SK-N-SH (cell line): Measurements from ENCODE around the gene BMP7. TPM values are rescaled to one million over a fixed set of nuclear protein-coding genes. Genes with fewer than 3 reads are reported as not detected.

Experiments
- CTCF ChIA-PET: fragments of 300-600, 350-600 bp; formaldehyde crosslinking; extraction: SDS; loops from one replicate; lab custom pipeline; 2021; lab: Yijun Ruan, JAX
- POLR2A ChIA-PET: fragments of 350-600 bp; sonication (Branson Sonifier 250); formaldehyde crosslinking; extraction: SDS; loops from one replicate; lab custom pipeline; 2020; ENCODE audit warnings: antibody characterized with exemption, inconsistent platforms; lab: Yijun Ruan, JAX
- DNase-seq: peaks from one replicate; pipeline ENCODE4 v3.0.0; 2012
- H2AFZ ChIP-seq: fragments of 200-600 bp; sonication (generic); 2 replicates; pipeline ENCODE4 v1.8.1; 2016; ENCODE audit warnings: antibody characterized with exemption, mild to moderate bottlenecking, low read depth
- H3F3A ChIP-seq: fragments of 200-600 bp; sonication (generic); replicated peaks from 2 replicates; pipeline ENCODE3; 2016; ENCODE audit warnings: antibody characterized with exemption, mild to moderate bottlenecking; ENCODE audit not compliant: insufficient read depth
- H3K27ac ChIP-seq, 2 experiments: fragments of 200-500 bp in 1 of 2; fragments of 200-600 bp in 1 of 2; sonication (Bioruptor generic) in 1 of 2; sonication (generic), shearing (Covaris generic) in 1 of 2; 2 replicates each; pipeline versions ENCODE4 v1.5.1 to v1.6.1; 2014 to 2016; ENCODE audit warnings: low read depth in 2 of 2, inconsistent platforms in 1 of 2, low read length in 1 of 2, mild to moderate bottlenecking in 1 of 2, mixed read lengths in 1 of 2
- H3K27me3 ChIP-seq: fragments of 200-600 bp; sonication (generic), shearing (Covaris generic); 2 replicates; pipeline ENCODE4 v1.6.1; 2016; ENCODE audit warnings: mixed run types; ENCODE audit not compliant: insufficient read depth
- H3K36me3 ChIP-seq, 2 experiments: fragments of 200-500 bp in 1 of 2; fragments of 200-600 bp in 1 of 2; sonication (Bioruptor generic) in 1 of 2; sonication (generic) in 1 of 2; replicated peaks in 1 of 2; 2 replicates each; pipeline versions ENCODE3 to v1.5.1; 2014 to 2016; ENCODE audit warnings: low read length in 1 of 2, mild to moderate bottlenecking in 1 of 2; ENCODE audit not compliant: insufficient read depth in 2 of 2, control insufficient read depth in 1 of 2
- H3K4me1 ChIP-seq, 2 experiments: fragments of 200-500 bp in 1 of 2; fragments of 200-600 bp in 1 of 2; sonication (Bioruptor generic) in 1 of 2; sonication (generic), shearing (Covaris generic) in 1 of 2; 2 replicates each; pipeline versions ENCODE4 v1.5.1 to v1.6.1; 2014 to 2016; ENCODE audit warnings: low read depth in 1 of 2, low read length in 1 of 2, mixed run types in 1 of 2; ENCODE audit not compliant: insufficient read depth in 2 of 2, control insufficient read depth in 1 of 2
- H3K4me2 ChIP-seq: fragments of 200-600 bp; sonication (generic), shearing (Covaris generic); 2 replicates; pipeline ENCODE4 v1.6.1; 2017; ENCODE audit warnings: mixed run types
- H3K4me3 ChIP-seq, 2 experiments: fragments of 200-500 bp in 1 of 2; fragments of 200-600 bp in 1 of 2; sonication (Bioruptor generic) in 1 of 2; sonication (generic), shearing (Covaris generic) in 1 of 2; 2 replicates each; pipeline versions ENCODE4 v1.5.1 to v1.8.1; 2014 to 2016; ENCODE audit warnings: low read depth in 2 of 2, inconsistent platforms in 1 of 2, low read length in 1 of 2, mild to moderate bottlenecking in 1 of 2, mixed read lengths in 1 of 2, moderate library complexity in 1 of 2
- H3K79me2 ChIP-seq: fragments of 200-600 bp; sonication (generic); 2 replicates; pipeline ENCODE4 v1.8.1; 2017; ENCODE audit warnings: mild to moderate bottlenecking; ENCODE audit not compliant: insufficient read depth
- H3K9ac ChIP-seq: fragments of 200-600 bp; sonication (generic); 2 replicates; pipeline ENCODE4 v1.6.1; 2017; ENCODE audit warnings: mixed run types
- H3K9me2 ChIP-seq: fragments of 200-600 bp; sonication (generic); 2 replicates; pipeline ENCODE4 v1.6.1; 2017; ENCODE audit warnings: mixed run types
- H3K9me3 ChIP-seq: fragments of 200-600 bp; sonication (generic); 2 replicates; pipeline ENCODE4 v1.6.1; 2017; ENCODE audit warnings: mixed run types, mild to moderate bottlenecking, moderate library complexity
- H4K20me1 ChIP-seq: fragments of 200-600 bp; sonication (generic); 2 replicates; pipeline ENCODE4 v1.6.1; 2017; ENCODE audit warnings: mild to moderate bottlenecking, mixed run types; ENCODE audit not compliant: insufficient read depth
- CHD2 ChIP-seq: fragments of 150-350 bp; IDR thresholded peaks from 2 replicates; pipeline ENCODE4 v1.6.1; 2018; ENCODE audit warnings: low read length; ENCODE audit not compliant: partially characterized antibody
- EP300 ChIP-seq, 2 experiments: IDR thresholded peaks; 2 replicates each; pipeline versions ENCODE4 v1.4.0 to v1.6.1; 2012; ENCODE audit warnings: borderline replicate concordance in 1 of 2, low read depth in 1 of 2, low read length in 1 of 2
- GABPA ChIP-seq: IDR thresholded peaks from 2 replicates; pipeline ENCODE4 v1.4.0; 2012; ENCODE audit warnings: low read depth, mild to moderate bottlenecking
- GATA2 ChIP-seq: sonication (generic); formaldehyde crosslinking; IDR thresholded peaks from 2 replicates; pipeline ENCODE4 v1.5.0; 2020; ENCODE audit warnings: mild to moderate bottlenecking, missing genetic modification reagents
- NRF1 ChIP-seq: IDR thresholded peaks from 2 replicates; pipeline ENCODE4 v1.6.1; 2012; ENCODE audit warnings: low read depth, mild to moderate bottlenecking, low read length
- POLR2AphosphoS5 ChIP-seq: IDR thresholded peaks from 2 replicates; pipeline ENCODE4 v1.6.1; 2012; ENCODE audit warnings: low read depth, low read length
- RAD21 ChIP-seq: IDR thresholded peaks from 2 replicates; pipeline ENCODE4 v1.6.1; 2012; ENCODE audit warnings: mild to moderate bottlenecking, low read length
- RCOR1 ChIP-seq: fragments of 150-350 bp; IDR thresholded peaks from 2 replicates; pipeline ENCODE4 v1.6.1; 2017; ENCODE audit warnings: antibody characterized with exemption, low read length
- RFX5 ChIP-seq: IDR thresholded peaks from 2 replicates; pipeline ENCODE4 v1.6.1; 2012; ENCODE audit warnings: mild to moderate bottlenecking, improper control_type of control experiment, low read length
- RXRA ChIP-seq: IDR thresholded peaks from 2 replicates; pipeline ENCODE4 v1.4.0; 2012; ENCODE audit warnings: low read depth, mild to moderate bottlenecking, borderline replicate concordance
- TAF1 ChIP-seq: IDR thresholded peaks from 2 replicates; pipeline ENCODE4 v1.6.1; 2012; ENCODE audit warnings: low read depth, mild to moderate bottlenecking, low read length, moderate library complexity, borderline replicate concordance
- TCF12 ChIP-seq: IDR thresholded peaks from 2 replicates; pipeline ENCODE4 v1.4.0; 2012
- WGBS: methylation state at CpG from one replicate; pipeline ENCODE4 v1.1.6; 2017; ENCODE audit warnings: low lambda C conversion rate; 5-methylcytosine and 5-hydroxymethylcytosine counted together
- polyA plus RNA-seq, 3 experiments: library from polyadenylated mRNA; depleted of rRNA; stranded (reverse); fragments of >200 nt; gene quantifications; 2 replicates each; pipeline ENCODE4 v1.2.3, GENCODE V29; 2012
- TF ChIP-seq, protein P1 (sequence below): fragments of 150-350 bp; IDR thresholded peaks from 2 replicates; pipeline ENCODE4 v1.6.1; 2016; ENCODE audit warnings: mild to moderate bottlenecking, low read depth, low read length
- TF ChIP-seq, protein P2 (sequence below): IDR thresholded peaks from 2 replicates; pipeline ENCODE4; 2012
- TF ChIP-seq, protein P3 (sequence below): IDR thresholded peaks from 2 replicates; pipeline ENCODE4 v1.4.0; 2012; ENCODE audit warnings: low read depth, borderline replicate concordance
- TF ChIP-seq, protein P4 (sequence below): IDR thresholded peaks from 2 replicates; pipeline ENCODE4 v1.4.0; 2012; ENCODE audit warnings: low read depth
- TF ChIP-seq, protein P5 (sequence below): fragments of 200-600 bp; sonication (generic); IDR thresholded peaks from 2 replicates; pipeline ENCODE4 v1.6.1; 2017; ENCODE audit warnings: antibody characterized with exemption, mild to moderate bottlenecking, moderate library complexity
- TF ChIP-seq, protein P6 (sequence below): IDR thresholded peaks from 2 replicates; pipeline ENCODE4 v1.6.1; 2012; ENCODE audit warnings: mild to moderate bottlenecking, low read depth, low read length, moderate library complexity

The BMP7 gene
- polyA plus RNA-seq, 1 of the 3 experiments (the other 2 are of a cell fraction): not detected

DNA sequence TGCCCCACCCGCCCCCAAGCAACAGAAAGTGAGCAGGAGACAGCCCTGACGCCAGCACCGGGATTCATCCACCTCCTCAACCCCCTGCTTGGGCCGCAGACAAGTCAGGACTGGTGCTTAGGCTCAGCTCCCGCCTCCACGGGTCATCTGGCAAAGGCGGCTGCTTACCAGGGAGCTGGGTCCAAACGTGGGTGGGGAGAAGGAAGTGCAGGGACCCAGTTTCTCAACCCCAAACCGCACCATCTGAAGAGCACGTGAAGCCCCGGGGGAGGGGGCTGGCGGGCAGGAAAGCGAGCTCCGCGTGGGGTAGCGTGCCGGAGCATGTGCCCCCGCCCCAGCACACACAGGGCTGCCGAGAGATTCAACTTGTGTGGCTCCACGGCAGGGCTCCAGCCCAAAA, 87.2 kb downstream of the BMP7 start:
- H3K4me1 ChIP-seq: no peaks in the 10 kb centered on the region
- no peaks in the 10 kb centered on the region for H3K27me3 ChIP-seq
- H3K9me3 ChIP-seq: no peaks in the 10 kb centered on the region
- H3K79me2 ChIP-seq: no peaks in the 10 kb centered on the region
- H3K9me2 ChIP-seq: no peaks in the 10 kb centered on the region
- TF ChIP-seq, protein P1, sequence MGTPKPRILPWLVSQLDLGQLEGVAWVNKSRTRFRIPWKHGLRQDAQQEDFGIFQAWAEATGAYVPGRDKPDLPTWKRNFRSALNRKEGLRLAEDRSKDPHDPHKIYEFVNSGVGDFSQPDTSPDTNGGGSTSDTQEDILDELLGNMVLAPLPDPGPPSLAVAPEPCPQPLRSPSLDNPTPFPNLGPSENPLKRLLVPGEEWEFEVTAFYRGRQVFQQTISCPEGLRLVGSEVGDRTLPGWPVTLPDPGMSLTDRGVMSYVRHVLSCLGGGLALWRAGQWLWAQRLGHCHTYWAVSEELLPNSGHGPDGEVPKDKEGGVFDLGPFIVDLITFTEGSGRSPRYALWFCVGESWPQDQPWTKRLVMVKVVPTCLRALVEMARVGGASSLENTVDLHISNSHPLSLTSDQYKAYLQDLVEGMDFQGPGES: no peak
- no peak for TF ChIP-seq NRF1
- TF ChIP-seq RAD21: no peak
- TF ChIP-seq POLR2AphosphoS5: no peak
- TF ChIP-seq, protein P2, sequence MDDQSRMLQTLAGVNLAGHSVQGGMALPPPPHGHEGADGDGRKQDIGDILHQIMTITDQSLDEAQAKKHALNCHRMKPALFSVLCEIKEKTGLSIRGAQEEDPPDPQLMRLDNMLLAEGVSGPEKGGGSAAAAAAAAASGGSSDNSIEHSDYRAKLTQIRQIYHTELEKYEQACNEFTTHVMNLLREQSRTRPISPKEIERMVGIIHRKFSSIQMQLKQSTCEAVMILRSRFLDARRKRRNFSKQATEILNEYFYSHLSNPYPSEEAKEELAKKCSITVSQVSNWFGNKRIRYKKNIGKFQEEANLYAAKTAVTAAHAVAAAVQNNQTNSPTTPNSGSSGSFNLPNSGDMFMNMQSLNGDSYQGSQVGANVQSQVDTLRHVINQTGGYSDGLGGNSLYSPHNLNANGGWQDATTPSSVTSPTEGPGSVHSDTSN: no peak
- no peak for TF ChIP-seq RCOR1
- no peak for TF ChIP-seq CHD2
- H3F3A ChIP-seq: no peaks in the 10 kb centered on the region
- CTCF ChIA-PET: interaction anchor here (1.0 kb wide), 1 partner anchor 89 kb away, joined by 3 read pairs; no protein-coding TSS in a partner anchor
- H3K9ac ChIP-seq: no peak overlapping the region
- H3K4me3 ChIP-seq: no peak overlapping the region
- 22% methylated on average over 6 of the region's 20 CpGs for WGBS
- H3K36me3 ChIP-seq: no peaks in the 10 kb centered on the region
- no peak overlapping the region for H2AFZ ChIP-seq
- H4K20me1 ChIP-seq: no peaks in the 10 kb centered on the region
- POLR2A ChIA-PET: no interaction called here
- no peak overlapping the region for H3K27ac ChIP-seq
- no peak for DNase-seq
- H3K4me2 ChIP-seq: no peak overlapping the region

DNA sequence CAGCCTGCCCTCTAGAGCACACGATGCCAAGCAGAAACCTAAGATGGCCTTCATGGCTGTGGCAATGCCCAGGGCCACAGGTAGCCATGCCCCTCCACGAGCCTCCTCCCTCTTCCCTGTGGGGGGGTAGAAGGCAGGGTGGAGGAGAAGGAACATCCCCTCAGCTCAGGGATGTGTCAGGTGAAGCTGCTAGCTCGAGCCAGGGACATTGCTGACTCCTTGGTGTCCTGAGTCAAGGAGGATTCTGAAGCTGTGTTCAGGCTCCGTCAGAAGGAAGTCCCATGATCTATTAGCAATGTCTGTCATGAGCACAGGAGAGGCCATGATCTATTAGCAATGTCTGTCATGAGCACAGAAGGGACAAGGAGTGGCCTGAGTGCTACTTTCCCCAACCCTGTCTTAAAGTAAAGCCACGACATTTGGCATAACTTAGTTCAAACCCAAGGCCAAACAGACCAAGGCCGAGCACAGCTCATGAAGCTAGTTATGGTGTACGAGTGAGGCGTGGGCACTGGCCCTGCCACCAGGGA, 87.8 kb downstream of the BMP7 start:
- no peak for TF ChIP-seq CHD2
- no peak for TF ChIP-seq TCF12
- no peak for TF ChIP-seq GABPA
- TF ChIP-seq TAF1: no peak
- no peak for TF ChIP-seq EP300 (IDR thresholded peaks at IDR 0.05; ENCODE audit: borderline replicate concordance in 1 of 2, low read depth in 1 of 2, low read length in 1 of 2)
- TF ChIP-seq RXRA: no peak
- TF ChIP-seq RFX5: no peak
- TF ChIP-seq, protein P3, sequence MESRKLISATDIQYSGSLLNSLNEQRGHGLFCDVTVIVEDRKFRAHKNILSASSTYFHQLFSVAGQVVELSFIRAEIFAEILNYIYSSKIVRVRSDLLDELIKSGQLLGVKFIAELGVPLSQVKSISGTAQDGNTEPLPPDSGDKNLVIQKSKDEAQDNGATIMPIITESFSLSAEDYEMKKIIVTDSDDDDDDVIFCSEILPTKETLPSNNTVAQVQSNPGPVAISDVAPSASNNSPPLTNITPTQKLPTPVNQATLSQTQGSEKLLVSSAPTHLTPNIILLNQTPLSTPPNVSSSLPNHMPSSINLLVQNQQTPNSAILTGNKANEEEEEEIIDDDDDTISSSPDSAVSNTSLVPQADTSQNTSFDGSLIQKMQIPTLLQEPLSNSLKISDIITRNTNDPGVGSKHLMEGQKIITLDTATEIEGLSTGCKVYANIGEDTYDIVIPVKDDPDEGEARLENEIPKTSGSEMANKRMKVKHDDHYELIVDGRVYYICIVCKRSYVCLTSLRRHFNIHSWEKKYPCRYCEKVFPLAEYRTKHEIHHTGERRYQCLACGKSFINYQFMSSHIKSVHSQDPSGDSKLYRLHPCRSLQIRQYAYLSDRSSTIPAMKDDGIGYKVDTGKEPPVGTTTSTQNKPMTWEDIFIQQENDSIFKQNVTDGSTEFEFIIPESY: no peak
- TF ChIP-seq, protein P4, sequence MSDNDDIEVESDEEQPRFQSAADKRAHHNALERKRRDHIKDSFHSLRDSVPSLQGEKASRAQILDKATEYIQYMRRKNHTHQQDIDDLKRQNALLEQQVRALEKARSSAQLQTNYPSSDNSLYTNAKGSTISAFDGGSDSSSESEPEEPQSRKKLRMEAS: no peak
- TF ChIP-seq, protein P5, sequence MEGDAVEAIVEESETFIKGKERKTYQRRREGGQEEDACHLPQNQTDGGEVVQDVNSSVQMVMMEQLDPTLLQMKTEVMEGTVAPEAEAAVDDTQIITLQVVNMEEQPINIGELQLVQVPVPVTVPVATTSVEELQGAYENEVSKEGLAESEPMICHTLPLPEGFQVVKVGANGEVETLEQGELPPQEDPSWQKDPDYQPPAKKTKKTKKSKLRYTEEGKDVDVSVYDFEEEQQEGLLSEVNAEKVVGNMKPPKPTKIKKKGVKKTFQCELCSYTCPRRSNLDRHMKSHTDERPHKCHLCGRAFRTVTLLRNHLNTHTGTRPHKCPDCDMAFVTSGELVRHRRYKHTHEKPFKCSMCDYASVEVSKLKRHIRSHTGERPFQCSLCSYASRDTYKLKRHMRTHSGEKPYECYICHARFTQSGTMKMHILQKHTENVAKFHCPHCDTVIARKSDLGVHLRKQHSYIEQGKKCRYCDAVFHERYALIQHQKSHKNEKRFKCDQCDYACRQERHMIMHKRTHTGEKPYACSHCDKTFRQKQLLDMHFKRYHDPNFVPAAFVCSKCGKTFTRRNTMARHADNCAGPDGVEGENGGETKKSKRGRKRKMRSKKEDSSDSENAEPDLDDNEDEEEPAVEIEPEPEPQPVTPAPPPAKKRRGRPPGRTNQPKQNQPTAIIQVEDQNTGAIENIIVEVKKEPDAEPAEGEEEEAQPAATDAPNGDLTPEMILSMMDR: no peak
- no peak for TF ChIP-seq RCOR1
- TF ChIP-seq GATA2 (CRISPR knock-in tag): no peak
- TF ChIP-seq, protein P6, sequence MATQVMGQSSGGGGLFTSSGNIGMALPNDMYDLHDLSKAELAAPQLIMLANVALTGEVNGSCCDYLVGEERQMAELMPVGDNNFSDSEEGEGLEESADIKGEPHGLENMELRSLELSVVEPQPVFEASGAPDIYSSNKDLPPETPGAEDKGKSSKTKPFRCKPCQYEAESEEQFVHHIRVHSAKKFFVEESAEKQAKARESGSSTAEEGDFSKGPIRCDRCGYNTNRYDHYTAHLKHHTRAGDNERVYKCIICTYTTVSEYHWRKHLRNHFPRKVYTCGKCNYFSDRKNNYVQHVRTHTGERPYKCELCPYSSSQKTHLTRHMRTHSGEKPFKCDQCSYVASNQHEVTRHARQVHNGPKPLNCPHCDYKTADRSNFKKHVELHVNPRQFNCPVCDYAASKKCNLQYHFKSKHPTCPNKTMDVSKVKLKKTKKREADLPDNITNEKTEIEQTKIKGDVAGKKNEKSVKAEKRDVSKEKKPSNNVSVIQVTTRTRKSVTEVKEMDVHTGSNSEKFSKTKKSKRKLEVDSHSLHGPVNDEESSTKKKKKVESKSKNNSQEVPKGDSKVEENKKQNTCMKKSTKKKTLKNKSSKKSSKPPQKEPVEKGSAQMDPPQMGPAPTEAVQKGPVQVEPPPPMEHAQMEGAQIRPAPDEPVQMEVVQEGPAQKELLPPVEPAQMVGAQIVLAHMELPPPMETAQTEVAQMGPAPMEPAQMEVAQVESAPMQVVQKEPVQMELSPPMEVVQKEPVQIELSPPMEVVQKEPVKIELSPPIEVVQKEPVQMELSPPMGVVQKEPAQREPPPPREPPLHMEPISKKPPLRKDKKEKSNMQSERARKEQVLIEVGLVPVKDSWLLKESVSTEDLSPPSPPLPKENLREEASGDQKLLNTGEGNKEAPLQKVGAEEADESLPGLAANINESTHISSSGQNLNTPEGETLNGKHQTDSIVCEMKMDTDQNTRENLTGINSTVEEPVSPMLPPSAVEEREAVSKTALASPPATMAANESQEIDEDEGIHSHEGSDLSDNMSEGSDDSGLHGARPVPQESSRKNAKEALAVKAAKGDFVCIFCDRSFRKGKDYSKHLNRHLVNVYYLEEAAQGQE: no peak
- no peak overlapping the region for H3K9ac ChIP-seq
- CTCF ChIA-PET: no interaction called here
- WGBS: 49% methylated on average over 7 of the region's 8 CpGs
- H3K27me3 ChIP-seq: no peaks in the 10 kb centered on the region
- H3K9me3 ChIP-seq: no peaks in the 10 kb centered on the region
- no peaks in the 10 kb centered on the region for H4K20me1 ChIP-seq
- H3K27ac ChIP-seq: no peak overlapping the region
- H3F3A ChIP-seq: no peaks in the 10 kb centered on the region
- no peak overlapping the region for H3K4me3 ChIP-seq
- DNase-seq: no peak
- no peak overlapping the region for H3K4me2 ChIP-seq
- POLR2A ChIA-PET: no interaction called here
- no peak overlapping the region for H2AFZ ChIP-seq
- no peaks in the 10 kb centered on the region for H3K79me2 ChIP-seq
- no peaks in the 10 kb centered on the region for H3K9me2 ChIP-seq
- H3K36me3 ChIP-seq: no peaks in the 10 kb centered on the region
- H3K4me1 ChIP-seq: no peaks in the 10 kb centered on the region
